Measurements from ENCODE around the gene ERN1.

Gene ERN1

DNA sequence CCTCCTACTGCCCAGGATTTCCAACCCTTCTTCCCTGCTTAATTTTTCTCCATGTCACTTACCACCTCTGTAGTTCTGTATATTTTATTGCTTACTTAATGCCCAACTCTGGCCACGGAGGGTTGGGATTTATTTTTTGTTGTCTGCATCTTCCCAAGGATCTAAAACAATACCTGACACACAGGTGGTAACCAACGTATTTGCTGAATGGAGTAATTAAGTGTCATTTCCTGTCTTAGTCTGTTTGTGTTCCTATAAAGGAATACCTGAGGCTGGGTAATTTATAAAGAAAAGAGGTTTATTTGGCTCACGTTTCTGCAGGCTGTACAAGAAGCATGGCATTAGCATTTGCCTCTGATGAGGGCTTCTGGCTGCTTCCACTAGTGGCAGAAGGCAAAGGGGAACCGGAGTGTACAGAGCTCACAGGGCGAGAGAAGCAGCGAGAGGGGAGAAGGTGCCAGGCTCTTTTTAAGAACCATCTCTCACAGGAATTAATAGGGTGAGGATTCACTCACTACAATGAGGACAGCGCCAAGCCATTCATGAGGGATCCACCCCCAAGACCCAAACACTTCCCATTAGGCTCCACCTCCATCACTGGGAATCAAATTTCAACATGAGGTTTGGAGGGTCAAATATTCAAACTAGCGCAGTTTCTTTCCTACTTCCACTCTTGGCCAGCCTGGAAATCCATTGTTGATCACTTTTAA, 44.8 kb downstream of the ERN1 start:
- no peak overlapping the region for H3K4me3 ChIP-seq (replicated peaks; ENCODE audit: low read depth, low read length)
- DNase-seq (ENCODE audit: low read depth) = no peak
- TF ChIP-seq, protein P1, sequence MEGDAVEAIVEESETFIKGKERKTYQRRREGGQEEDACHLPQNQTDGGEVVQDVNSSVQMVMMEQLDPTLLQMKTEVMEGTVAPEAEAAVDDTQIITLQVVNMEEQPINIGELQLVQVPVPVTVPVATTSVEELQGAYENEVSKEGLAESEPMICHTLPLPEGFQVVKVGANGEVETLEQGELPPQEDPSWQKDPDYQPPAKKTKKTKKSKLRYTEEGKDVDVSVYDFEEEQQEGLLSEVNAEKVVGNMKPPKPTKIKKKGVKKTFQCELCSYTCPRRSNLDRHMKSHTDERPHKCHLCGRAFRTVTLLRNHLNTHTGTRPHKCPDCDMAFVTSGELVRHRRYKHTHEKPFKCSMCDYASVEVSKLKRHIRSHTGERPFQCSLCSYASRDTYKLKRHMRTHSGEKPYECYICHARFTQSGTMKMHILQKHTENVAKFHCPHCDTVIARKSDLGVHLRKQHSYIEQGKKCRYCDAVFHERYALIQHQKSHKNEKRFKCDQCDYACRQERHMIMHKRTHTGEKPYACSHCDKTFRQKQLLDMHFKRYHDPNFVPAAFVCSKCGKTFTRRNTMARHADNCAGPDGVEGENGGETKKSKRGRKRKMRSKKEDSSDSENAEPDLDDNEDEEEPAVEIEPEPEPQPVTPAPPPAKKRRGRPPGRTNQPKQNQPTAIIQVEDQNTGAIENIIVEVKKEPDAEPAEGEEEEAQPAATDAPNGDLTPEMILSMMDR (IDR thresholded peaks at IDR 0.05; ENCODE audit: low read length, missing control alignments) = no peak

DNA sequence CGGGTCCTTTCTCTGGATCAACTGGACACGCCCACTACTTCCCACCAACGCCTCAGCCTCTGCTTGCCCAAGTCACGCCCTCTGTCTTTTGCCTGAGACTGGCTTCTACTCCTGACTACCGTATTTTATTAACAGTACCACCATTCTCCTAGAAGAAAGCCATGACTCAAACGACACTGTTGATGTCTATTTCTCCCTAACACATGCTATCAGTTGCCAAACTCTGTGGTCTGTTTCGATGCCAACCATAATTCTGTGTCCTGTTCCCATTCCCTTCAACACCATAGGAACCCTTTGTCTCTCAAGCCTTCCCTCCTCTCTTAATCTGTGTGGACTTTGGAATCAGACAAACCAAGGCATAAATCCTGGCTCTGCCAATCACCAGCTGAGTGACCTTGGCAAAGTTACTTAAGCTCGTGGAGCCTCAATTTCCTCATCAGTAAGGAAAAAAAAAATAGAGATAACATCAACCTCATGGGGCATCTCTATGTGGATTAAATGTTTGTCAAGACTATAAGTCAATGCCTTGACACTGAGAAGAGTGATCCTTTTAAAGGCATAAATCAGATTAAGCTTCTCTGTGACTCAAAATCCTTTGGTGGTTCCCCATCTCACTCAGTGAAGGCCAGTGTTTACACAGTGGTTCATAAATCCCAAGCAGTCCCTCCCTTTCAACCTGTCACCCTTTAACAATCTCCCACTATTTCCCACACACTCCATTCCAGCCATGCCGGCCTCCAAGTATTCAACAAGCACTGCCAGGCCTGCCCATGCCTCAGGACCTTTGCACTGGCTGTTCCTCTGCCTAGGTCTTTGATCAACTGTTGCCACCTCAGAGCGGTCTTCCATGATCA, 45.6 kb downstream of the ERN1 start:
- H3K4me3 ChIP-seq (replicated peaks; ENCODE audit: low read depth, low read length) = no peak overlapping the region
- TF ChIP-seq, protein P1 (IDR thresholded peaks at IDR 0.05; ENCODE audit: low read length, missing control alignments) = no peak
- DNase-seq (ENCODE audit: low read depth) = peak; percentile 58

DNA sequence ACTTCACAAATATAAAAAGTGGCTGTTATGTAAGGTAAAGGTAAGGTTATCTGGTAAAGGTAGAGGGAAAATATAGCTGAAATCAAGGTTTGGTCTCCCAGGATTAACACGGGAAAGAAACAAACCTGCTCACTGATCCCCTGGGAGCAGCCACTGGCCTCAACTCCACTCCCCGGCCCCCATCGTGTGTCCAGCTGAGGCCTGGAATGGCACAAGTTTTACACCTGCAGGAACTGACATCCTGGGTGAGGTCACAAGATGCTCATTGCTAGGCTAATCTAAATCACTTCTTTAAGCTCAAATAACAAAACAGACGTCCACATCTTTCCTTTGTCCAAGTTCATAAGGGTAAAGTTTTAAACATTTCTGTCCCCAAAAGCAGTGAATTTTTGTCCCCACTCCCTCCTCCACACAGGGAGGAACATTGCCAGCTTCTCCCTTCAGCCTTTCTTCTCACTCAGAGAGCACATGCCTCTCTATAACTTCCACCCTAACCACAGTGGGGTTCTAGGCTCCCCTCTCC, 46.3 kb downstream of the ERN1 start:
- no peak for DNase-seq (ENCODE audit: low read depth)
- TF ChIP-seq, protein P1 (IDR thresholded peaks at IDR 0.05; ENCODE audit: low read length, missing control alignments) = no peak
- no peak overlapping the region for H3K4me3 ChIP-seq (replicated peaks; ENCODE audit: low read depth, low read length)

DNA sequence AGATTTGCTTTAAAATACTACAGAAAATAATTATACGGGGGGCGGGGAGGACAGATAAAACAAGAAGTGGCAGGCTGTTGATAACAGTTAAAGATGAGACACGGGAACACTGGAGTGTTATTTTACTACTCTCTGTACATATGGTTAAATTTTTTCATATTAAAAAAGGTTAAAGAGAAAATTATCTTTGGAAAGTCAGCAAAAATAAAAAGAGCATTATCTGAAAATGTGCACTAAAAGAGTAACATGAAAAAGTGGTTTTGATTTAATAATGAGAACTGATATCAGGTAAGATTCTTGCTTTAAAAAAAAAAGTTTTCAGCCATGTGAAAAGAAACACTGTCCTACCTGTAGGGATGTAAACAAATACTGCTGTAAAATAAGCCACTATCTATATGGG, 46.9 kb downstream of the ERN1 start:
- H3K4me3 ChIP-seq (replicated peaks; ENCODE audit: low read depth, low read length) = no peak overlapping the region
- DNase-seq (ENCODE audit: low read depth) = no peak
- TF ChIP-seq, protein P1 (IDR thresholded peaks at IDR 0.05; ENCODE audit: low read length, missing control alignments) = no peak

DNA sequence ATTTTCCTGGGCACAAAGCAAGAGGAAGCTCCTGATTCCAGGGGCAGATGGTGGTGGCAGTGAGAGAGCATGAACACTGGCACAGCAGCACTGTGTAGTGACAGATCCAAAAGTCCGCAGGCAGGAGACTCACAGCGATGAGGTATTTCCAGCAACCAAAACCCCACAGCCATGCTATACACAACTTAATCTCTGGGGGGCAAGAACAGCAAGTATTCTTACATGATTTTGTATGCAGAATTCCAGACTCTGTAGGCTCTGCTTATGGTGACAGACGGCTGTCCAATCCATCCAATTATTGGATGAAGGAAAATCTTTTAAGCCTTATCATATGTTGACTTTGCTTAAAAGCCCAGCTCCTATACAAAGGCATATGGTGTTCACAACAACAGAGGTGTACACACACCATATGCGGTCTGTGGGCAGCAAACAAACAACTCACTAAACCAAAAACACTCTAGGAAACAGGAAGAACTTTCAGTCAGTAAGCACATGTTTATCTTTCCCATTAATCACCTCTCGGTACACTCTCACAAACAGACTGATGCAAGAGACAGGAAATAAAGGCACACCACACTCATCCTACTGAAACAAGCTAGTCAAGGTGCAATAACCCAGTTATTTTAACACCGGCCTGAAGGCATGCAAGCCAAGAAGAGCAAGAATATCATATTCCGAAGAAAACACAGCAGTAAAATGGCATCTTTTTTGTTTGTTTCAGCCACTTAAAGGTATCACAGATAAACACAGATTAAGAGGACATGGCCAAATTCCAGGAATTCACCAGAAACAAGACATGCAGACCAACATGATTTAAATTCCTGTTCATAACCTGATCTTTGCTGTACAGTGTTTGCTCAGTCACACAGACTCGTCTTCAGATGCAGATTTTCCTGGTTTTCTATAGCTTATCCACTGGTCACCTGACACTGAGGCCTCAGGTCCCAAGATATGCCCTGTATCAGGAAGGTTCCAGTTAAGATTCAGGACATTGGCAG, 47.8 kb downstream of the ERN1 start:
- no peak overlapping the region for H3K4me3 ChIP-seq (replicated peaks; ENCODE audit: low read depth, low read length)
- peak; percentile 81 for DNase-seq (ENCODE audit: low read depth)
- TF ChIP-seq, protein P1 (IDR thresholded peaks at IDR 0.05; ENCODE audit: low read length, missing control alignments) = peak; percentile 4

DNA sequence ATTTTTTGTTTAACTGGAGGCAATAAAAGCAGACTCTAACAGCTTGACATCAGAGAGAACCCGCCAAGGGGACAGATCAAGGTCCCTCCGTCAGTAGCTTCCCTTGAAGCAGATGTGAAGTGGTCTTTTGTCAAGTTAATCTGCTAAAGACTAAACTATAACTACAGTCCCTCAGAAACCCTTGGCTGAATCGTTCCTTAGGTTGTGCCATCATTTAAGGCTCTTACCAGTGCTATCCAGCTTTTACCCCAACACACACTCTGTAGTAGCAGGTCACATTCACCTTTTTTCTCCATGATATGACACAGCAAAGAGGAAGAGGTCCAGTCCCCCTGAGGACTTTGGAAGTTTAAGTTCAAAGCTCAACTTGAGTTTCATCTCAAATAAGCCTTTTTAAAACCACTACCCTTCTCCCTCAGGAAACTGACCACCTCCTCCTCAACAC, 49.7 kb downstream of the ERN1 start:
- no peak overlapping the region for H3K4me3 ChIP-seq (replicated peaks; ENCODE audit: low read depth, low read length)
- TF ChIP-seq, protein P1 (IDR thresholded peaks at IDR 0.05; ENCODE audit: low read length, missing control alignments) = no peak
- no peak for DNase-seq (ENCODE audit: low read depth)

Data from fibroblast of pulmonary artery (primary cell).